Skin of body (tissue), 2 donors: ENCODE data around the gene ARHGAP18. TPM values are rescaled to one million over a fixed set of nuclear protein-coding genes. Genes with fewer than 3 reads are reported as not detected.
A peak's percentile ranks its signal among the peaks of the same experiment; 100 is the strongest.

Experiments
- DNase-seq: peaks from one replicate; lab custom pipeline; 2025; lab: John Stamatoyannopoulos, UW
- total RNA-seq: library from RNA; depleted of rRNA; stranded (reverse); fragments of >200 nt; gene quantifications from one replicate; pipeline ENCODE4 v1.2.3, GENCODE V29; 2014

The ARHGAP18 gene
- total RNA-seq, 1 donor from 2014 or later = 20.2 TPM

GRCh38 chr6:129692467-129692866 is 17.5 kb downstream of the ARHGAP18 start:
- no peak for DNase-seq

GRCh38 chr6:129691709-129692108 is 18.3 kb downstream of the ARHGAP18 start:
- no peak for DNase-seq

DNA sequence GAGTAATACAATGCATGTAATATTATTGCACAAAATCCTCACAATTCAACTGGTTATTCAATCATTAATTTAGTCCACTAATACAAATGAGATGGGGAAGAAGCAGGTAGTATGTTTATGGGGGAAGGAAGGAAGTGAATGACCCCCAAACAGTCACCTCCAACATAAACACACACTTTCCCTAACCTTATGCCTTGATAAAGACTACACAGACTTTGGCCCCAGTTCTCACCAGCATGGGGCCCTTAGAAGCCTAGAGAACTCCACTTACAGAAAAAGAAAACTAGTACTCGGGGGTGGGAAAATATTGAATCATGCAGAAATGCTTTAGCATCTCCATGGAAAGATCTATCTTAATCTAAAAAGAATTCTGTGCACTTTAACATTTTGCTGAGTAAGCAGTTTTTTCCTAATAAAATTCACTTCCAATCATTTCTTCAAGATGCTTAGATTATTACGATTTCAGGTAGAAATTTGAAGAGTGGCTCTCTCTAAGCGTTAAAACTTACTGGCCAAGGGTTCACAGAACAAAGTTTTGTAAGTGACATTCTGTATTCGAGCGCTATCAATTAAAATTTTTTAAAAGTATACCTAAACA is 18.8 kb downstream of the ARHGAP18 start:
- DNase-seq = no peak

GRCh38 chr6:129686941-129687627 is 22.9 kb downstream of the ARHGAP18 start:
- DNase-seq = no peak

GRCh38 chr6:129685662-129686031 is 24.3 kb downstream of the ARHGAP18 start:
- no peak for DNase-seq

DNA sequence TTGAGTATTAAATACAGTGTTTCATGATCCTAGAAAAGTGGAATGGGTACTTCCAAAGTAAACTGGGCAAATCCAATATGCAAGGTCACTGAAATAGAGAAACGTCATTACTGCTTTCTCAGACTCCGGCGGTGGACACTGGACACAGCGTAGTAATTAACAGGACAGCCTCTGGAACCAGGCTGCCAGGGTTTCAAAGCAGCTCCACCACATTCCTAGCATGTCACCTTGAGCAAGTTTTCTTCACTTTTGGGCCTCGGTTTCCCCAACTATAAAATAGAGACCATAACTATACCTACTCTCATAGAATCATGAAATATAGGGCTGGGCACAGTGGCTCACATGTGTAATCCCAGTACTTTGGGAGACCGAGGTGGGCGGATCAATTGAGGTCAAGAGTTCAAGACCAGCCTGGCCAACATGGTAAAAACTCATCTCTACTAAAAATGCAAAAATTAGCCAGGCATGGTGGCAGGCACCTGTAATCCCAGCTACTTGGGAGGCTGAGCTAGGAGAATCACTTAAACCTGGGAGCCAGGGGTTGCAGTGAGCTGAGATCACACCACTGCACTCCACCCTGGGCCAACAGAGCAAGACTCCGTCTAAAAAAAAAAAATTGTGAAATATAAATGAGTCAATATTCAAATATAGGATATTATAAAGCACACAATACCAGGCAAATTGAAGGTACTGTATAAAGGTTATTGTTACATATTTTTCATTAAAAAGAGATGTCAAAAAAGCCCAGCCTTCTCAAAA is 24.9 kb downstream of the ARHGAP18 start:
- no peak for DNase-seq

GRCh38 chr6:129684323-129684884 is 25.6 kb downstream of the ARHGAP18 start:
- DNase-seq = no peak

- peak; percentile 85 for DNase-seq
These were observed 26.2 kb downstream of the ARHGAP18 start for GRCh38 chr6:129683601-129684322.

GRCh38 chr6:129681913-129682205 is 28.1 kb downstream of the ARHGAP18 start:
- no peak for DNase-seq

DNA sequence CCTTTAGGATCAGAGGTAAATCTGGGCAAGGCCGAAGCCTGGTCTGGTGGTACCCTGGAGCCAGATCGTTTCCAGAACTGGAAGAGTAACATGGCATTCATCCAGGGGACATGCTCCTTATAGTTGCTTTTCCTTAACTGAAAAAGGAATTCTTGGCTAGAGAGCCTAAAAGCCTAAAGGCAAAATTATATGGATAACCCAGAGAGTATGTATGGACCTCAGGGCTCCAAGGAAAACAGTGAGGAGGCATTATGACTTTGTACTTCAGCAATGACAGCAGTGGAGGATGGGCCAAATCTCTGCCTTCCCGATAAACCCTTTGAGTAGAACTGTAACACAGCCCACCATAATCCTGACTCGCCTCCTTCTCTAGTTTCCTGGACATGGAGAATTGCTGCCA is 29.3 kb downstream of the ARHGAP18 start:
- no peak for DNase-seq

DNA sequence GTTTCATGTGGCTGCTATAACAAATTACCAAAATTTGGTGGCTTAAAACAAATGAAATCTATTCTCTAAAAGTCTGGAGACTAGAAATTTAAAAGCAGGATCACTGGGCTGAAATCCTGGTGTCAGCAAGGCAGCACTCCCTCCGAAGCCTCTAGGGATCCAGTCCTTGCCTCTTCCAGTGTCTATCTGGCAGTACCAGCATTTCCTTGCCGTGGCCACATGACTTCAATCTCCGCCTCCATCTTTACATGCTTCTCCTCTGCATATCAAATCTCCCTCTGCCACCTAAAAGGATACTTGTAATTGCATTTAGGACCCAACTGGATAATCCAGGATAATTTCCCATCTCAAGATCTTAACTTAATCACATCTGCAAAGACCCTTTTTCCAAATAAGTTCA is 30.2 kb downstream of the ARHGAP18 start:
- no peak for DNase-seq

GRCh38 chr6:129679275-129679674 is 30.7 kb downstream of the ARHGAP18 start:
- DNase-seq = peak; percentile 96

GRCh38 chr6:129678463-129678862 is 31.5 kb downstream of the ARHGAP18 start:
- DNase-seq = no peak

DNA sequence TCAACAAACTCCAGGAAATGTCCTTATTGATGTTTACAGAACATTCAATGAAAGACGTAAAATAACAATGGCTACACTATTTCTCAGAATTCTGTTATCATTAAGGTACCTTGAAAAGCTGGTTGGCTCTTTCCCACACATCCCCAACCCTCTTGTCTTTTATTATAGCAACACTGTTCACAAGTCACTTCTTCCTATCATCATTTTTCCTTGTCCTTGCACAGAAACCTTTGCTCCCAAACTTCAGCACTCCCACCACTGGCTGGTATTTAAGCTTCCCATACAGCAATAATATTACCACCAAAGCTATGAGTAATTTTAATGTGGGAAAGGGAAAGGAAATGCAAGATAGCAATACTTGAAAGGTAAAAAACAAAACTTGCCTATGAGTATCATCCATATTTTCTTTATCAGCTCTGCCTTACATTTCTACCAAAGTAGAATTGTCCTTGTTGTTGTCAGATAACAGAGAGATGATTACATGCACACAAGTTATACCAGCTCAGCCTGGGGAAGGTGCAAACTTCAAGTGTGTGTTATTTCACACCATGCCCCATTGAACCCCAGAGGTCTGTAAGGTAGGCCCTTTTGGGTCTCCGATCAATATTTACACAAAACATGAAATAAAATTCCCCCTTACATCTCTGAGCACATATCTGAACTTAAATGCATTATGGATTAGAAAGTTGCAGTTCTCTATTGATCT is 32.2 kb downstream of the ARHGAP18 start:
- no peak for DNase-seq

DNA sequence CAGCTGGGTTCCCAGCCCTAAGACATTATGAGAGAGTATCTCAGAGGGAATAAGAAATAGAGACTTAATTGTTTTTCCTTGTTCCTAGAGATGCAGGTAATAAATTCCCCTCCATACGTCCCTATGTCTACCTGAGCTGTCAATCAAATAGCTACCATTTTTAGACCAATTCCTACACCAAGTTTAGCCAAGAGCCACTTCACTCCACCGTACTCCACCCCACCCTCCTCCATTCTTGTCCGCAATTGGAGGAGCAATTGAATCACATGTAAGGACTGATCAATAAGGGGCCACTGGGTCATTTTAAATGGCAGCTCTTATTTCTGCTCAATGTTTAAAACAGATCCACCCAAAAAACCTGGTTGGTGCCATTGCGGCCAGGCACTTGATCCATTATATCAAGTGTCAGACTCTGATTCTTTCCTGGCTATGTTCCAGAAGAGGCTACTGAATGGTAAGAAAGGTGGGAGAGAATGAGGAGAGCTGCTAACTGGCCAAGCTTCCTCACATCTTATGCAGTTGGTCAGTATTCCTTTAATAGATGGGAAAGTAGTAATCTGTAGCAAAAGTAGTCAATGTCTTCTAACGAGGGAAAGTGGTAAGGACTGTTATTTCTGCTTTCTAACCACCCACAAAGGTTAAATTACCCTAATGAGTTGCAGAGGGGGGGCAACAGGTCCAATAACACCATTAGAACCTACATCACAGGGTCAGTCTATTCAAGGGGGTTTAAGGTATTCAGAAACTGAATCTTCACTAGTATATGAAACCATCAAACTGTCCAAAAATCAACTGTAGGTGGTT is 34.1 kb downstream of the ARHGAP18 start:
- no peak for DNase-seq

GRCh38 chr6:129673748-129674147 is 36.2 kb downstream of the ARHGAP18 start:
- DNase-seq = no peak

GRCh38 chr6:129672881-129673631 is 36.9 kb downstream of the ARHGAP18 start:
- DNase-seq = peak; percentile 63

GRCh38 chr6:129672341-129672682 is 37.7 kb downstream of the ARHGAP18 start:
- DNase-seq = no peak

- no peak for DNase-seq
These were observed 38.3 kb downstream of the ARHGAP18 start for GRCh38 chr6:129671442-129672340.
